Lung (tissue), 12 donors: ENCODE data around the gene OPHN1. TPM values are rescaled to one million over a fixed set of nuclear protein-coding genes. Genes with fewer than 3 reads are reported as not detected.

Experiments
- ATAC-seq: fragments of 200-7000 bp; cut with Tn5 transposase; one replicate; pipeline ENCODE4 v1.9.1; 2020; ENCODE audit warnings: moderate number of reproducible peaks; ENCODE audit not compliant: insufficient read depth, low FRiP score
- DNase-seq, 3 donors: peaks; one replicate each; pipeline ENCODE4 v3.0.0-alpha.2; 2013 to 2017
- H3K27ac ChIP-seq, 2 donors: one replicate each; pipeline ENCODE4 v1.5.1; 2013; ENCODE audit warnings: mild to moderate bottlenecking in 2 of 2, moderate library complexity in 2 of 2, control low read depth in 1 of 2, inconsistent platforms in 1 of 2, low read depth in 1 of 2, low read length in 1 of 2
- H3K27me3 ChIP-seq, 3 donors: one replicate each; pipeline ENCODE4 v1.5.1; 2013; ENCODE audit warnings: low read length in 2 of 3; ENCODE audit not compliant: control insufficient read depth in 3 of 3, insufficient read depth in 3 of 3
- H3K36me3 ChIP-seq, 4 donors: one replicate each; pipeline ENCODE4 v1.5.1; 2013; ENCODE audit warnings: low read length in 4 of 4, mild to moderate bottlenecking in 1 of 4, moderate library complexity in 1 of 4; ENCODE audit not compliant: control insufficient read depth in 4 of 4, insufficient read depth in 4 of 4
- H3K4me1 ChIP-seq, 5 donors: one replicate each; pipeline ENCODE4 v1.5.1; 2013; ENCODE audit warnings: low read length in 5 of 5, mild to moderate bottlenecking in 2 of 5, moderate library complexity in 1 of 5; ENCODE audit not compliant: control insufficient read depth in 5 of 5, insufficient read depth in 5 of 5
- H3K4me3 ChIP-seq: one replicate; pipeline ENCODE4 v1.5.1; 2013; ENCODE audit warnings: mild to moderate bottlenecking, control low read depth, moderate library complexity
- H3K9ac ChIP-seq, 2 donors: one replicate each; pipeline ENCODE4 v1.5.1; 2013; ENCODE audit warnings: low read length in 2 of 2, control low read depth in 1 of 2; ENCODE audit not compliant: insufficient read depth in 1 of 2
- H3K9me3 ChIP-seq, 4 donors: one replicate each; pipeline ENCODE4 v1.5.1; 2013; ENCODE audit warnings: low read length in 3 of 4, mild to moderate bottlenecking in 1 of 4, moderate library complexity in 1 of 4; ENCODE audit not compliant: control insufficient read depth in 4 of 4, insufficient read depth in 3 of 4
- CTCF ChIP-seq: IDR thresholded peaks from 2 replicates; pipeline ENCODE4 v1.5.1; 2012; ENCODE audit warnings: mild to moderate bottlenecking; ENCODE audit errors: control extremely low read depth, extremely low read depth
- WGBS, 2 donors: extraction: QIAGEN DNeasy Blood & Tissue Kit; methylation state at CpG; one replicate each; pipeline ENCODE4 v1.1.7; 2013; 5-methylcytosine and 5-hydroxymethylcytosine counted together
- polyA plus RNA-seq, 2 donors: library from polyadenylated mRNA; stranded (reverse); fragments of 200-250 nt; gene quantifications; one replicate each; pipeline ENCODE4 v1.2.1, GENCODE V29; 2013
- total RNA-seq, 2 donors: library from RNA; depleted of rRNA in 1 of 2; stranded (reverse); fragments of >200 nt in 1 of 2; gene quantifications; one replicate each; pipeline ENCODE4 v1.2.1, GENCODE V29; 2014 to 2021
- donor health status: control.
- donor health status: control.
- donor health status: Bipolar disorder and iron deficiency.
- donor health status: healthy.
- donor health status: DM: yes; HTN: yes; CAD: no.

Gene OPHN1
- total and polyA plus RNA-seq, 4 donors = 1.1 to 22.0 (median 6.8) TPM

- no peaks in the 10 kb centered on the region for H3K4me1 ChIP-seq
- TF ChIP-seq CTCF = no peak
- ATAC-seq (no peak), DNase-seq (no peak)
- H3K36me3 ChIP-seq = peaks cover 0 to 10% (median 1%) of the 10 kb centered on the region in 4 donors
- no peak overlapping the region for H3K27ac ChIP-seq
- 54 to 82% methylated on average over 1 of the region's 1 CpG for WGBS, 2 donors
- no peaks in the 10 kb centered on the region for H3K9me3 ChIP-seq
- H3K27me3 ChIP-seq = peaks cover 0 to 3% (median 0%) of the 10 kb centered on the region in 3 donors
- no peak overlapping the region for H3K9ac ChIP-seq
- H3K4me3 ChIP-seq = no peak overlapping the region
Measured at GRCh38 chrX:68204521-68205038, 228.7 kb downstream of the OPHN1 start.

GRCh38 chrX:68203646-68204045 lies 229.6 kb downstream of the OPHN1 start:
- ATAC-seq (no peak), DNase-seq (no peak)
- peaks cover 0 to 3% (median 0%) of the 10 kb centered on the region in 3 donors for H3K27me3 ChIP-seq
- no peak overlapping the region for H3K27ac ChIP-seq
- WGBS, 2 donors = 80 to 86% methylated on average over 2 of the region's 2 CpGs
- H3K9ac ChIP-seq = no peak overlapping the region
- H3K36me3 ChIP-seq = peaks cover 0 to 2% (median under 1%) of the 10 kb centered on the region in 4 donors
- H3K9me3 ChIP-seq = no peaks in the 10 kb centered on the region
- TF ChIP-seq CTCF = no peak
- H3K4me1 ChIP-seq = no peaks in the 10 kb centered on the region
- H3K4me3 ChIP-seq = no peak overlapping the region

- Histone ChIP-seq H3K9me3 (no peaks in the 10 kb centered on the region), H3K36me3 (peaks cover 0 to 2% (median 0%) of the 10 kb centered on the region in 4 donors), H3K4me3 (no peak overlapping the region), H3K9ac (no peak overlapping the region), H3K27me3 (peaks cover 0 to 3% (median 0%) of the 10 kb centered on the region in 3 donors), H3K4me1 (no peaks in the 10 kb centered on the region), H3K27ac (no peak overlapping the region)
- no peak for TF ChIP-seq CTCF
- ATAC-seq = no peak
- no peak for DNase-seq
- 36 to 45% methylated on average over 1 of the region's 1 CpG for WGBS, 2 donors
Measured at GRCh38 chrX:68203211-68203610, 230.1 kb downstream of the OPHN1 start.
